Mammary epithelial cell (primary cell): Measurements from ENCODE around the gene MRPL12.

Source experiments
- CTCF ChIP-seq, 2 donors: IDR thresholded peaks in 1 of 2; conservative IDR thresholded peaks in 1 of 2; 2 replicates each; pipeline ENCODE4 v1.5.1; 2011 to 2012; ENCODE audit warnings: inconsistent platforms in 2 of 2, low read length in 2 of 2, mild to moderate bottlenecking in 2 of 2, control low read depth in 1 of 2, low read depth in 1 of 2; ENCODE audit not compliant: insufficient read depth in 1 of 2; ENCODE audit errors: extremely low read depth in 1 of 2
- EZH2 ChIP-seq: IDR thresholded peaks from 2 replicates; pipeline ENCODE4 v1.6.1; 2012; ENCODE audit warnings: low read length, inconsistent platforms, borderline replicate concordance

- TF ChIP-seq EZH2 (no peak), CTCF (conservative IDR thresholded peaks at IDR 0.05 in 1 of 2, IDR thresholded peaks at IDR 0.05 in 1 of 2; ENCODE audit: extremely low read depth in 1 of 2, insufficient read depth in 1 of 2, low read depth in 1 of 2, low read length in 2 of 2) (no peak)
These were observed 4.8 kb downstream of the MRPL12 start for GRCh38 chr17:81707725-81708646.
